NAMALWA (cell line): ENCODE measurements around the gene PPP4R4.

ENCODE experiments used
- DNase-seq: peaks from one replicate; pipeline ENCODE4 v3.0.0-alpha.2; 2015; ENCODE audit warnings: low spot score

PPP4R4 gene

GRCh38 chr14:94173885-94174603, at the start of gene PPP4R4:
TSS of gene PPP4R4 (plus strand) at chr14:94174322. CDS start at chr14:94174466, 144 bp downstream.
- DNase-seq = peak; percentile 93

GRCh38 chr14:94124582-94125377, 49.3 kb upstream of the PPP4R4 start:
- no peak for DNase-seq

GRCh38 chr14:94125659-94126418, 48.3 kb upstream of the PPP4R4 start:
- DNase-seq = no peak

GRCh38 chr14:94126419-94126677, 47.8 kb upstream of the PPP4R4 start:
- DNase-seq = no peak

GRCh38 chr14:94126800-94127199, 47.3 kb upstream of the PPP4R4 start:
- DNase-seq = no peak

GRCh38 chr14:94127330-94127729, 46.8 kb upstream of the PPP4R4 start:
- DNase-seq = no peak

- no peak for DNase-seq
Measured at GRCh38 chr14:94128216-94128839, 45.8 kb upstream of the PPP4R4 start.

GRCh38 chr14:94129111-94129757, 44.9 kb upstream of the PPP4R4 start, which contains the start of gene IFI27L2:
TSS of gene IFI27L2 (minus strand) at chr14:94129604. CDS start at chr14:94129564, 40 bp downstream.
- peak; percentile 80 for DNase-seq

- peak; percentile 74 for DNase-seq
Measured at GRCh38 chr14:94129758-94130414, 44.2 kb upstream of the PPP4R4 start.

- peak; percentile 90 for DNase-seq
Measured at GRCh38 chr14:94132285-94132887, 41.7 kb upstream of the PPP4R4 start.

GRCh38 chr14:94135476-94135875, 38.6 kb upstream of the PPP4R4 start:
- DNase-seq = no peak

- DNase-seq = peak; percentile 87
Measured at GRCh38 chr14:94136575-94137331, 37.4 kb upstream of the PPP4R4 start.

- no peak for DNase-seq
Measured at GRCh38 chr14:94138251-94138650, 35.9 kb upstream of the PPP4R4 start.

- DNase-seq = no peak
Measured at GRCh38 chr14:94139006-94139405, 35.1 kb upstream of the PPP4R4 start.

GRCh38 chr14:94139421-94139820, 34.7 kb upstream of the PPP4R4 start:
- DNase-seq = no peak

GRCh38 chr14:94142247-94142646, 31.9 kb upstream of the PPP4R4 start:
- no peak for DNase-seq

GRCh38 chr14:94142836-94143235, 31.3 kb upstream of the PPP4R4 start:
- DNase-seq = no peak

GRCh38 chr14:94143239-94143638, 30.9 kb upstream of the PPP4R4 start:
- DNase-seq = peak; percentile 53

- no peak for DNase-seq
Measured at GRCh38 chr14:94143711-94144110, 30.4 kb upstream of the PPP4R4 start.

GRCh38 chr14:94144765-94145164, 29.4 kb upstream of the PPP4R4 start:
- DNase-seq = no peak
